Fibroblast of mammary gland (primary cell): ENCODE measurements around the gene ACHE.
"Not testable (repeated sequence)": the region's sequence is repeated elsewhere in the genome, so short reads cannot be mapped to it uniquely, and the experiment has no call there.

ENCODE experiments used
- DNase-seq: peaks from one replicate; pipeline ENCODE4 v3.0.0-alpha.2; 2010; ENCODE audit warnings: low read depth
- H3K4me3 ChIP-seq: 2 replicates; pipeline ENCODE4 v1.5.1; 2011; ENCODE audit warnings: low read depth, mild to moderate bottlenecking, low read length, moderate library complexity; ENCODE audit not compliant: control insufficient read depth
- TF ChIP-seq, protein P1 (sequence below): conservative IDR thresholded peaks from 2 replicates; pipeline ENCODE4 v1.5.1; 2011; ENCODE audit warnings: low read depth, low read length, inconsistent platforms; ENCODE audit not compliant: control insufficient read depth, insufficient read depth

ACHE gene

DNA sequence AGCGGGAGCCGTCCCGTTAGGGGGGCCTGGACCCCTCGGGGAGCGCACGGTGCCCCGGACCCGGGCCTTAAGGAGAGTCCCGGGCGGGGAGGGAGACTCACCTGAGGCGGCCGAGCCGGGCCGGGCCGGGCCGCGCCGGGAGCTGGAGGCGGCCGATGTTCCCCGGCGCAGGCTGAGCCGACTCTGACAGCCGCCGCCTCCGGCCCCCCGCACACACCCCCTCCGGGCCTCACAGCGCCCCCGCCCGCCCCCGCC is at the start of gene ACHE:
ACHE (minus strand) TSS at position 188 of the 255 bp plus-strand sequence. CDS start 1,656 bp downstream, outside the sequence.
- H3K4me3 ChIP-seq: peak within 1 kb of the TSS; percentile 23
- TF ChIP-seq, protein P1, sequence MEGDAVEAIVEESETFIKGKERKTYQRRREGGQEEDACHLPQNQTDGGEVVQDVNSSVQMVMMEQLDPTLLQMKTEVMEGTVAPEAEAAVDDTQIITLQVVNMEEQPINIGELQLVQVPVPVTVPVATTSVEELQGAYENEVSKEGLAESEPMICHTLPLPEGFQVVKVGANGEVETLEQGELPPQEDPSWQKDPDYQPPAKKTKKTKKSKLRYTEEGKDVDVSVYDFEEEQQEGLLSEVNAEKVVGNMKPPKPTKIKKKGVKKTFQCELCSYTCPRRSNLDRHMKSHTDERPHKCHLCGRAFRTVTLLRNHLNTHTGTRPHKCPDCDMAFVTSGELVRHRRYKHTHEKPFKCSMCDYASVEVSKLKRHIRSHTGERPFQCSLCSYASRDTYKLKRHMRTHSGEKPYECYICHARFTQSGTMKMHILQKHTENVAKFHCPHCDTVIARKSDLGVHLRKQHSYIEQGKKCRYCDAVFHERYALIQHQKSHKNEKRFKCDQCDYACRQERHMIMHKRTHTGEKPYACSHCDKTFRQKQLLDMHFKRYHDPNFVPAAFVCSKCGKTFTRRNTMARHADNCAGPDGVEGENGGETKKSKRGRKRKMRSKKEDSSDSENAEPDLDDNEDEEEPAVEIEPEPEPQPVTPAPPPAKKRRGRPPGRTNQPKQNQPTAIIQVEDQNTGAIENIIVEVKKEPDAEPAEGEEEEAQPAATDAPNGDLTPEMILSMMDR: no peak
- DNase-seq: no peak

DNA sequence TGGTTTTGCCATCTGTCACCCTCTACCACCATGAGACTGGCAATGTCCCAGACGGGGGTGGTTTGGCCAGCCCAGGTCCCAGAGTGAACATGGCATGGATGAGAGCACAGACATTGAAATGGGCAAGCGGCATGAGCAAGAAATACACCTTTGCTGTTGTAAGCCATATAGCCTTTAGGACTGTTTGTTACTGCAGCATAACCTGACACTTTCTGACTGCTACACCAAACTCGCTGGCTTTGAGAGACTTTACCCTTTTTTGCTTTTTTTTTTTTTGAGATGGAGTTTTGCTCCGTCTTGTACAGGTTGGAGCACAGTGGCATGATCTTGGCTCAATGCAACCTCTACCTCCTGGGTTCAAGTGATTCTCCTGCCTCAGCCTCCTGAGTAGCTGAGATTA is 48.5 kb upstream of the ACHE start:
- H3K4me3 ChIP-seq: no peak overlapping the region
- DNase-seq: no peak
- TF ChIP-seq, protein P1: no peak

DNA sequence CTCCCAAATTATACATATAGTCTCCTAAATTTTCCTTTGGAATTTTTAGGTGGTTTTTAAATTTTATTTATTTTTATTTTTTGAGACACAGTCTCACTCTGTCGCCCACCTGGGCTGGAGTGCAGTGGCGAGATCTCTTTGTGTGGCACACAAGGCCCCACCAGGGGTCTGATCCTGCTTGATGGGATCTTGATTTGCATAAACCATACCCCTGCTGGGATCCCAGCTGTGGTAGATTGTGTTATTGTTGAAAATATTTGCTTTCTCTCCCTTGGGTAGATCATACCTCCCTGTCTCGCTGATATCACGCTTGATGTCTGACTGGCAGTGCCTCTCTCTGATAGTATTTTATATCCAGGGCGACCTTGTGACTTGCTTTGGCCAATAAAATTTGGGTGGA is 48.0 kb upstream of the ACHE start:
- no peak for DNase-seq
- TF ChIP-seq, protein P1: no peak
- no peak overlapping the region for H3K4me3 ChIP-seq

DNA sequence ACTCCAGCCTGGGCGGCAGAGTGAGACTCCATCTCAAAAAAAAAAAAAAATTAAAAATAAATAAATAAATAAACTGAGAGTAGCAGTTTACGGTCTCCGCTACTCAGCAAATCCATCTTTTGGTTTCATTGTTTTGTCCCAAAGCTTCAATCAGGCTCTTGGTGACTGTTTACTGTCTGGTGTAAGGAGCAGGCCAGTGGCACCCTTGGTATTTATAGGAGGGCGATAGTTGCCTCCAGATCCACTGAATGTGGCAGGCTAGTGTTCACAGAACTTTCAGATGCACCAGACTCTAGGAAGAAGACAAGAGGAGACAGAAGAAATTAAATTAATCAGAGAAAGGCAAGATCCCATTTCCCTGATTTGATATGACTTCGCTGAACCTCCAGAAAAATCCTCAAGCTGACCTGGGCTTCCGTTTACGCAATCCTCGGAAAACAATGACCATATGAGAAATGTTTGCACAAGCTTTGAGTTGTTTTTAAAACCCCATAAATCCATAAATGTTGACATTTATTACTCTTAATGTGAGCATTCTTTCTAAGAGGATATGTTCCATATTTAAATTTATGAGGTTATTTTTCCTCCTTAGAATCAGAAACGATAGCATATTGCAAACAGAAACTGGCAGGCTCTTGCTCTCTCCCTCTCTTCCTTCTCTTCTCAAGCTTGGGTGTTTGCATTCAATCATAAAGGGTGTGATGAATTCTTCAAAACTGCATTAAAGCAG is 46.5 kb upstream of the ACHE start:
- DNase-seq: no peak
- TF ChIP-seq, protein P1: no peak

DNA sequence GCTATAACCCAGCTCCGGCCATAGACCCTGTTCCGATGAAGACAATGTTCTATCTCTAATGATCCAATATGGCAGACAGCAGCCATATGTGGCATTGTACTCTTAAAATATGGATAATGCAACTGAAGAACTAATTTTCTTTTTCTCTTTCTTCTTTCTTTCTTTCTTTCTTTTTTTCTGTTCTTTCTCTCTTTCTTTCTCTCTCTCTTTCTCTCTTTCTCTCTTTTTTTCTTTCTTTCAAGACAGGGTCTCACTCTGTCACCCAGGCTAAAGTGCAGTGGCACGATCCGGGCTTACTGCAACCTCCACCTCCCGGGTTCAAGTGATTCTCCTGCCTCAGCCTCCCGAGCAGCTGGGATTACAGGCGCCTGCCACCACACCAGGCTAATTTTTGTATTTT is 40.5 kb upstream of the ACHE start:
- not testable (repeated sequence) for H3K4me3 ChIP-seq, DNase-seq

More for the DNA sequence above, 46.5 kb upstream of the ACHE start:
- H3K4me3 ChIP-seq: no peak overlapping the region

DNA sequence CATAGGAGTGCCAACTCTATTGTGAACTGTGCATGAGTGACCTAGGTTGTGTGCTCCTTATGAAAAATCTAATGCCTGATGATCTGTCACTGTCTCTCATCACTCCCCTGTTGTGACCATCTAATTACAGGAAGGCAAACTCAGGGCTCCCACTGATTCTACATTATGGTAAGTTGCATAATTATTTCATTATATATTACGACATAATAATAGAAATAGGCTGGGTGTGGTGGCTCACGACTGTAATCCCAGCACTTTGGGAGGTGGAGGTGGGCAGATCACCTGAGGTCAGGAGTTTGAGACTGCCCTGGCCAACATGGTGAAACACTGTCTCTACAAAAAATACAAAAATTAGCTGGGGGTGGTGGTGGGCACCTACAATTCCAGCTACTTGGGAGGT is 39.7 kb upstream of the ACHE start:
- not testable (repeated sequence) for DNase-seq, H3K4me3 ChIP-seq

DNA sequence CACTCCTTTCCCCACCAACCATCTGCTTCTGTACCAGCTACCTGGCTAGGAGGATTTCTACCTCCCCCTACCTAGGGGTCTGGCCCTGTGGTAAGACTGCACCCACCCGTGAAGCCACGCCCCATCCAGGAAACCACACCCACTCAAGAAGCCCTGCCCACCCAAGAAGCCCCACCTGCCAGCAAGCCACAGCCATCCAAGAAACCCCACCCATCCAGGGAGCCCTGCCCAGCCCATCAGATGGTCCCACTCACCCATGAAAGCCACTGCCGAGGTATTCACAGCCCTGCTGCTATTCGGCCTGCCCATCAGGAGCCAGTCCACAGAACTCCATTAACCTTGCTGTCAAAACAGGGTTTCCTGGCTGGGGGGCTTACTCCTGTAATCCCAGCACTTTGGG is 38.0 kb upstream of the ACHE start:
- H3K4me3 ChIP-seq: no peak overlapping the region
- DNase-seq: no peak
- TF ChIP-seq, protein P1: no peak

DNA sequence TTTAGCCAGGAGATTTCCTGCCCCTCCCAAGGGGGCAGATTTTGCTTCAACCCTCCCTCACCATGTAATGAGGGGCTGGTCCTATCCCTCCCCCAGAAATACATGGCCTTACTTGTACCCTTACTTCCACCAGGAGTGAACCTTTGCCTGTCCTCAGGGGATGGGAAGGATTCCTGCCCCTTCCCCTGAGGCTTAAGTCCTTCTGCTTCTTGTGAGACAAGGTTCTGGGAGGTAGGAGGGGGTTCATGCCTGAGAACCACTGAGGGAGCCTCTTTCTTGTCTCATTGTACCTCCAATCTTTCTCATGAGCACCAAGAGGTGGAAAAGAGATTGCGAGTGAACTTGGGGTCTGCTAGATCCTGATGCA is 34.1 kb upstream of the ACHE start:
- TF ChIP-seq, protein P1: no peak

DNA sequence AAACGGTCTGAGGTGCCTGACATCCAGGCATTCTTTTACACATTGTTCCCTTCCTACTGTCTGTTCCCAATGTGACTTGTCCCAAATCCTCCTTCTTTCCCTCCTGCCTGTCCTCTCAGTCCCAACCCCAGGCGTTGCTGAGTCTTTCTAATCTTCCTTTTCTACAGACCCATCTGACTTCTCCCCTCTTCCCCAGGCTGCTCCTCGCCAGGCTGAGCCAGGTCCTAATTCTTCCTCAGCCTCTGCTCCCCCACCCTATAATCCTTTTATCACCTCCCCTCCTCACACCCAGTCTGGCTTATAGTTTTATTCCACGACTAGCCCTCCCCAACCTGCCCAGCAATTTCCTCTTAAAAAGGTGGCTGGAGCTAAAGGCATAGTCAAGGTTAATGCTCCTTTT is 27.9 kb upstream of the ACHE start:
- DNase-seq, H3K4me3 ChIP-seq: not testable (repeated sequence)

More for the DNA sequence above, 34.1 kb upstream of the ACHE start:
- no peak overlapping the region for H3K4me3 ChIP-seq
- no peak for DNase-seq
